ENCODE results near the gene CCDC88B.

- TF ChIP-seq, protein P1, sequence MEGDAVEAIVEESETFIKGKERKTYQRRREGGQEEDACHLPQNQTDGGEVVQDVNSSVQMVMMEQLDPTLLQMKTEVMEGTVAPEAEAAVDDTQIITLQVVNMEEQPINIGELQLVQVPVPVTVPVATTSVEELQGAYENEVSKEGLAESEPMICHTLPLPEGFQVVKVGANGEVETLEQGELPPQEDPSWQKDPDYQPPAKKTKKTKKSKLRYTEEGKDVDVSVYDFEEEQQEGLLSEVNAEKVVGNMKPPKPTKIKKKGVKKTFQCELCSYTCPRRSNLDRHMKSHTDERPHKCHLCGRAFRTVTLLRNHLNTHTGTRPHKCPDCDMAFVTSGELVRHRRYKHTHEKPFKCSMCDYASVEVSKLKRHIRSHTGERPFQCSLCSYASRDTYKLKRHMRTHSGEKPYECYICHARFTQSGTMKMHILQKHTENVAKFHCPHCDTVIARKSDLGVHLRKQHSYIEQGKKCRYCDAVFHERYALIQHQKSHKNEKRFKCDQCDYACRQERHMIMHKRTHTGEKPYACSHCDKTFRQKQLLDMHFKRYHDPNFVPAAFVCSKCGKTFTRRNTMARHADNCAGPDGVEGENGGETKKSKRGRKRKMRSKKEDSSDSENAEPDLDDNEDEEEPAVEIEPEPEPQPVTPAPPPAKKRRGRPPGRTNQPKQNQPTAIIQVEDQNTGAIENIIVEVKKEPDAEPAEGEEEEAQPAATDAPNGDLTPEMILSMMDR (IDR thresholded peaks at IDR 0.05; ENCODE audit: low read depth, low read length) = no peak
- TF ChIP-seq EZH2phosphoT487 (IDR thresholded peaks at IDR 0.05; ENCODE audit: low read depth) = no peak
These were observed 25.7 kb upstream of the CCDC88B start for GRCh38 chr11:64314146-64314804.

Measured in OCI-LY3 (cell line).